ENCODE results near the gene TEX44.

DNA sequence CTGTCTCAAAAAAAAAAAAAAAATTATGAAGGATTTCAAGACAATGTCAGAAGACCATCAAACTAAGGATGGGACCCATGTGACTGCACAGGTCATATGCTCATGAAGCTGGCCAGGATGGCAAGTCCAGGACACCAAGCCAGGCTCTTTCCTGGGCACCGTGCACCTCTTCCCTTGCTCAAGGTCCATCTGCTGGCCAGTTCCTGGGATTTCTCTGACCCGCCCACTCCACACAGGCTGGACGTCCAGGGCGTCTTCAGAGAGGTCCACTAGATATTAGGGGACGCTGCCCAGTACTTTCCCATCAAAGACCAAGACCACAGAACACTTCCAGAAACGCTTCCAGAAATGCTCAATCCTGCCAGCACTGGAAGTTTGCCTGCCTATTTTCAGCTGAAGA is 14.3 kb downstream of the TEX44 start:
- no peak for TF ChIP-seq POLR2AphosphoS5 (IDR thresholded peaks at IDR 0.05; ENCODE audit: low read depth, low read length)
- no peak for TF ChIP-seq POLR2A (IDR thresholded peaks at IDR 0.05; ENCODE audit: low read depth, low read length)
- TF ChIP-seq TAF1 (IDR thresholded peaks at IDR 0.05; ENCODE audit: borderline replicate concordance, low read depth, low read length), result no peak

Measured in GM12892 (cell line).